AG10803 (cell line): ENCODE data around the gene PPIL3.

Experiments
- DNase-seq: peaks from one replicate; pipeline ENCODE4 v3.0.0; 2010; ENCODE audit warnings: low read depth
- H3K4me3 ChIP-seq: 2 replicates; pipeline ENCODE4 v1.5.1; 2011; ENCODE audit warnings: mild to moderate bottlenecking, low read length, control low read depth
- CTCF ChIP-seq: conservative IDR thresholded peaks from 2 replicates; pipeline ENCODE4 v1.5.1; 2011; ENCODE audit warnings: mild to moderate bottlenecking, low read length, control low read depth, inconsistent platforms

PPIL3 gene

GRCh38 chr2:200871151-200871550, 17.7 kb downstream of the PPIL3 start:
- no peak for TF ChIP-seq CTCF
- DNase-seq, result peak; percentile 70
- no peak overlapping the region for H3K4me3 ChIP-seq

- no peak for DNase-seq
- TF ChIP-seq CTCF, result no peak
- no peak overlapping the region for H3K4me3 ChIP-seq
Observed at GRCh38 chr2:200869014-200869413, 19.9 kb downstream of the PPIL3 start.

- no peak for TF ChIP-seq CTCF
- peak; percentile 91 for DNase-seq
- H3K4me3 ChIP-seq, result peak within 1 kb of the TSS; percentile 96
Observed at GRCh38 chr2:200864176-200865034, 24.5 kb downstream of the PPIL3 start, which contains the start of gene CLK1. Gene CLK1 (minus strand): TSS chr2:200864658. CDS start chr2:200861862, 2,796 bp downstream.

GRCh38 chr2:200863782-200864175, 25.1 kb downstream of the PPIL3 start:
- DNase-seq, result no peak
- no peak for TF ChIP-seq CTCF
- H3K4me3 ChIP-seq, result peak overlapping the region; percentile 96

GRCh38 chr2:200862532-200863000, 26.3 kb downstream of the PPIL3 start:
- no peak for TF ChIP-seq CTCF
- DNase-seq, result peak; percentile 43
- peak overlapping the region; percentile 96 for H3K4me3 ChIP-seq

- H3K4me3 ChIP-seq, result peak overlapping the region; percentile 96
- TF ChIP-seq CTCF, result no peak
Observed at GRCh38 chr2:200861617-200862155, 27.2 kb downstream of the PPIL3 start.

More at GRCh38 chr2:200861617-200862155, 27.2 kb downstream of the PPIL3 start:
- no peak for DNase-seq
